ENCODE measurements around the gene GPAT3. TPM values are rescaled to one million over a fixed set of nuclear protein-coding genes. Genes with fewer than 3 reads are reported as not detected.

Gene GPAT3
- total and polyA plus RNA-seq, 2 donors from 2014 or later = 11.4 to 25.3 TPM

DNA sequence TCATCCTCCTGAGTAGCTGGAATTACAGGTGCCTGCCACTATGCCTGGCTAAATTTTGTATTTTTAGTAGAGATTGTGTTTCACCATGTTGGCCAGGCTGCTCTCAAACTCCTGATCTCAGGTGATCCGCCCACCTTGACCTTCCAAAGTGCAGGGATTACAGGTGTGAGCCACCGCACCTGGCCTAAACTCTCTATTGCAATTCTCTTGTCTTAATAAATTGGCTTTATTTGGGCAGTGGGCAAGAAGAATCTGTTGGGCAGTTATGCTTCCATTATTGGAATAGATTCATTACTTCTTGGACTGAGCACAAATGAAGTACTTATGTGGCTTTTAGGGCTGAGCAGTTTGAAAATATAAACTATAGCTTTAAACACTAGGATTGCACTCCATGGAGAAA is 8.2 kb upstream of the GPAT3 start:
- FAIRE-seq (no peak), DNase-seq (no peak)
- Histone ChIP-seq H3K27me3 (ENCODE audit: control insufficient read depth, insufficient read depth, low read length) (no peaks in the 10 kb centered on the region), H3K36me3 (ENCODE audit: control insufficient read depth in 2 of 3, insufficient read depth in 3 of 3, low read length in 3 of 3) (no peaks in the 10 kb centered on the region), H3K9ac (ENCODE audit: low read length in 3 of 3) (no peak overlapping the region), H3K4me3 (ENCODE audit: low read length in 3 of 3) (no peak overlapping the region), H3K9me3 (ENCODE audit: control insufficient read depth in 2 of 3, insufficient read depth in 1 of 3, low read length in 3 of 3) (no peaks in the 10 kb centered on the region), H3K4me1 (ENCODE audit: control insufficient read depth in 2 of 3, insufficient read depth in 2 of 3, low read depth in 1 of 3, low read length in 3 of 3) (no peaks in the 10 kb centered on the region), H3K27ac (ENCODE audit: low read depth in 2 of 2, low read length in 2 of 2) (no peak overlapping the region)
- TF ChIP-seq, protein P1, sequence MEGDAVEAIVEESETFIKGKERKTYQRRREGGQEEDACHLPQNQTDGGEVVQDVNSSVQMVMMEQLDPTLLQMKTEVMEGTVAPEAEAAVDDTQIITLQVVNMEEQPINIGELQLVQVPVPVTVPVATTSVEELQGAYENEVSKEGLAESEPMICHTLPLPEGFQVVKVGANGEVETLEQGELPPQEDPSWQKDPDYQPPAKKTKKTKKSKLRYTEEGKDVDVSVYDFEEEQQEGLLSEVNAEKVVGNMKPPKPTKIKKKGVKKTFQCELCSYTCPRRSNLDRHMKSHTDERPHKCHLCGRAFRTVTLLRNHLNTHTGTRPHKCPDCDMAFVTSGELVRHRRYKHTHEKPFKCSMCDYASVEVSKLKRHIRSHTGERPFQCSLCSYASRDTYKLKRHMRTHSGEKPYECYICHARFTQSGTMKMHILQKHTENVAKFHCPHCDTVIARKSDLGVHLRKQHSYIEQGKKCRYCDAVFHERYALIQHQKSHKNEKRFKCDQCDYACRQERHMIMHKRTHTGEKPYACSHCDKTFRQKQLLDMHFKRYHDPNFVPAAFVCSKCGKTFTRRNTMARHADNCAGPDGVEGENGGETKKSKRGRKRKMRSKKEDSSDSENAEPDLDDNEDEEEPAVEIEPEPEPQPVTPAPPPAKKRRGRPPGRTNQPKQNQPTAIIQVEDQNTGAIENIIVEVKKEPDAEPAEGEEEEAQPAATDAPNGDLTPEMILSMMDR (IDR thresholded peaks at IDR 0.05; ENCODE audit: borderline replicate concordance, extremely low read depth, insufficient read depth) = no peak
- intact Hi-C loops (cut with DNase I) = no loop called here

DNA sequence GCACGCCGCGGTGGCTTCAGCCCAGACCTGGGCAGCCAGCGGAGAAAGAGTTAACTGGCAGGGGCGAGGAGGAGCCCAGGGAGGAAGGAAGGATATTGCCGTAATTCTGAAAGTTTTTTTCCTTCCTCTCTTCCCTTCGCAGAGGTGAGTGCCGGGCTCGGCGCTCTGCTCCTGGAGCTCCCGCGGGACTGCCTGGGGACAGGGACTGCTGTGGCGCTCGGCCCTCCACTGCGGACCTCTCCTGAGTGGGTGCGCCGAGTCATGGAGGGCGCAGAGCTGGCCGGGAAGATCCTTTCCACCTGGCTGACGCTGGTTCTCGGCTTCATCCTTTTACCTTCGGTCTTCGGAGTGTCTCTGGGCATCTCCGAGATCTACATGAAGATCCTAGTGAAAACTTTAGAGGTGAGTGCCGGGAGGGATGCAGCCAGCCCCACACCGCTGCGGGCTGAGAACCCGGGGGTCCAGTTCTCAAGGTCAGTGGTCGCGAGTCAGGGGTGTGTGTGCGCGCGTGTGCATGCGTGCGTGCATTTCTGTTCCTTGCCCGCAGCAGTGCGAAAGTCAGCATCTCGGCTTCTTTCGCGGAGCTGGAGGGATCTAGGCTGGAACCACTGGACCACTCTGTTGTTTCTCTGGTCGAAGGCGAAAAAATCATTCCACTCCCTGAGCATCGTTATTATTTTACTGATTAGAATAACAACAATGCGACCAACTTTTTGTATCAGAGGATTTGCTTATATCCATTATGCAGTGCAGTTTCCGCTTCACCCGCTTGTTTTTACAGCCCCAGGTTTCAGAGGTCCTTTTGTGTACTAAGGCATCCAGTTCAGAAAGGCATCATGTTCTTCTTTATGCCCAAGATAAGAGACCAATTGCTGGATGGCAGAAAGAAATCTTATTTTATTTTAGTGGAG is 709 bp downstream of the GPAT3 start:
- Histone ChIP-seq H3K9ac (ENCODE audit: low read length in 3 of 3) (peak overlapping the region; percentile 47 to 98 (median 83)), H3K4me3 (ENCODE audit: low read length in 3 of 3) (peak overlapping the region; percentile 61 to 89 (median 82)), H3K27ac (ENCODE audit: low read depth in 2 of 2, low read length in 2 of 2) (peak overlapping the region; percentile 91 to 98), H3K27me3 (ENCODE audit: control insufficient read depth, insufficient read depth, low read length) (peaks cover 17% of the 10 kb centered on the region), H3K4me1 (ENCODE audit: control insufficient read depth in 2 of 3, insufficient read depth in 2 of 3, low read depth in 1 of 3, low read length in 3 of 3) (peaks cover 0 to 14% (median 7%) of the 10 kb centered on the region in 3 donors), H3K9me3 (ENCODE audit: control insufficient read depth in 2 of 3, insufficient read depth in 1 of 3, low read length in 3 of 3) (no peaks in the 10 kb centered on the region), H3K36me3 (ENCODE audit: control insufficient read depth in 2 of 3, insufficient read depth in 3 of 3, low read length in 3 of 3) (peaks cover 0 to 6% (median 2%) of the 10 kb centered on the region in 3 donors)
- intact Hi-C loops (cut with DNase I) = no loop called here
- DNase-seq = peak in 2 of 5 donors; percentile 64 to 82
- FAIRE-seq = no peak
- TF ChIP-seq, protein P1 (IDR thresholded peaks at IDR 0.05; ENCODE audit: borderline replicate concordance, extremely low read depth, insufficient read depth) = no peak

DNA sequence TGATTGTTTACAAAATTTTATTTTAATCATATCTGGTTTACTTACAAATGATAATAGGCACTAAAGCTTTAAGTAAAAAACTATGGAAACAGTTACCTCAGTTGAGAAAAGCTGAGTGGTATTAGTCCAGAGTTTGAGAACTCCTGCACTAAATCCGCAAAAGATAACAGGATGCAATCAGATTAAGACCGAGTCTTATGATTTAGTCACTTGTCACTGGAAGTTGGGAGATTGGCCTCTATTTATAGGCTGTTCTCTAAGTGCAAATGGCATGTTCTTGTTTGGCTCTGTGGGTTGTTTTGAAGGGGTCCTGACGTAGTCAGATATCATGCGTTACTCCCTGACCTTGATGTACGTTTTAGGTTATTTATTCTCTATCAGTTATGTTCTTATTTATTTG is 6.3 kb downstream of the GPAT3 start:
- Histone ChIP-seq H3K9me3 (ENCODE audit: control insufficient read depth in 2 of 3, insufficient read depth in 1 of 3, low read length in 3 of 3) (no peaks in the 10 kb centered on the region), H3K4me3 (ENCODE audit: low read length in 3 of 3) (no peak overlapping the region), H3K36me3 (ENCODE audit: control insufficient read depth in 2 of 3, insufficient read depth in 3 of 3, low read length in 3 of 3) (peaks cover 0 to 24% (median 6%) of the 10 kb centered on the region in 3 donors), H3K9ac (ENCODE audit: low read length in 3 of 3) (no peak overlapping the region), H3K4me1 (ENCODE audit: control insufficient read depth in 2 of 3, insufficient read depth in 2 of 3, low read depth in 1 of 3, low read length in 3 of 3) (peaks cover 0 to 4% (median 4%) of the 10 kb centered on the region in 3 donors), H3K27ac (ENCODE audit: low read depth in 2 of 2, low read length in 2 of 2) (no peak overlapping the region), H3K27me3 (ENCODE audit: control insufficient read depth, insufficient read depth, low read length) (no peaks in the 10 kb centered on the region)
- no peak for FAIRE-seq
- no peak for DNase-seq
- TF ChIP-seq, protein P1 (IDR thresholded peaks at IDR 0.05; ENCODE audit: borderline replicate concordance, extremely low read depth, insufficient read depth) = no peak
- intact Hi-C loops (cut with DNase I) = no loop called here
